Measurements from ENCODE around the gene UGGT1. TPM values are rescaled to one million over a fixed set of nuclear protein-coding genes. Genes with fewer than 3 reads are reported as not detected.

The UGGT1 gene
- total RNA-seq, 1 experiment from 2014 or later, result 55.9 TPM

GRCh38 chr2:128160616-128161275 is 69.7 kb downstream of the UGGT1 start:
- no peaks in the 10 kb centered on the region for H3K27me3 ChIP-seq (ENCODE audit: insufficient read depth, low read length)
- no peak overlapping the region for H4K91ac ChIP-seq (ENCODE audit: insufficient read length, low read depth, low read length)
- H2BK5ac ChIP-seq (ENCODE audit: insufficient read length, low read length), result no peak overlapping the region
- H3K4ac ChIP-seq (ENCODE audit: low read depth, low read length), result no peak overlapping the region
- no peak overlapping the region for H3K27ac Mint-ChIP-seq
- H2BK120ac ChIP-seq (ENCODE audit: low read depth, low read length, poor library complexity, severe bottlenecking), result no peak overlapping the region
- TF ChIP-seq CTCF (conservative IDR thresholded peaks at IDR 0.05), result no peak
- H3K23me2 ChIP-seq (ENCODE audit: insufficient read length, low read depth, low read length, poor library complexity, severe bottlenecking), result no peaks in the 10 kb centered on the region
- no peak overlapping the region for H2BK12ac ChIP-seq (ENCODE audit: insufficient read length, low read depth, low read length)
- DNase-seq, result no peak
- no peak overlapping the region for H3K9ac ChIP-seq (ENCODE audit: extremely low read depth, insufficient read length, low read length)
- no peaks in the 10 kb centered on the region for H3K27me3 Mint-ChIP-seq (ENCODE audit: low read depth)
- H3K4me3 Mint-ChIP-seq, result no peak overlapping the region
- no peak overlapping the region for H2AFZ ChIP-seq (ENCODE audit: low read length)
- H2AK5ac ChIP-seq (ENCODE audit: insufficient read length, low read length), result no peak overlapping the region
- no peak overlapping the region for H3K23ac ChIP-seq (ENCODE audit: insufficient read length, low read depth, low read length)
- H3K56ac ChIP-seq (ENCODE audit: insufficient read length, low read depth, low read length), result no peak overlapping the region
- no peaks in the 10 kb centered on the region for H3K4me1 ChIP-seq (ENCODE audit: insufficient read depth, low read length)
- no peaks in the 10 kb centered on the region for H3K79me1 ChIP-seq (ENCODE audit: insufficient read depth, low read depth, low read length, poor library complexity, severe bottlenecking)
- no peak overlapping the region for H2BK20ac ChIP-seq (ENCODE audit: low read depth, low read length, poor library complexity, severe bottlenecking)
- H3K4me2 ChIP-seq (ENCODE audit: insufficient read depth, insufficient read length, low read length), result no peak overlapping the region
- no peak overlapping the region for H3T11ph ChIP-seq (ENCODE audit: low read length)
- no peaks in the 10 kb centered on the region for H3K4me1 Mint-ChIP-seq
- no peaks in the 10 kb centered on the region for H3K79me2 ChIP-seq (ENCODE audit: insufficient read depth, low read length)
- no peak overlapping the region for H3K14ac ChIP-seq (ENCODE audit: insufficient read depth, low read length)
- WGBS (ENCODE audit: extremely low coverage, insufficient read length, low lambda C conversion rate), result no CpG with 5 or more reads among the region's 9 CpGs
- H3K9me3 ChIP-seq (ENCODE audit: control insufficient read depth, low read depth, low read length), result no peaks in the 10 kb centered on the region
- no peak overlapping the region for H3K18ac ChIP-seq (ENCODE audit: insufficient read length, low read depth, low read length)
- H2BK15ac ChIP-seq (ENCODE audit: low read depth, low read length), result no peak overlapping the region
- peaks cover 16 to 50% (median 31%) of the 10 kb centered on the region in 3 experiments; a peak in 6 of 7 replicates for H3K36me3 Mint-ChIP-seq (ENCODE audit: insufficient read depth in 1 of 3, low read depth in 3 of 3)
- no peak overlapping the region for H4K5ac ChIP-seq (ENCODE audit: insufficient read length, low read depth, low read length)
- no peaks in the 10 kb centered on the region for H3K9me3 Mint-ChIP-seq
- no peaks in the 10 kb centered on the region for H4K20me1 ChIP-seq (ENCODE audit: control insufficient read depth, insufficient read depth, insufficient read length)
- no peak overlapping the region for H3K27ac ChIP-seq (ENCODE audit: insufficient read length, low read depth, low read length)
- H4K8ac ChIP-seq (replicated peaks; ENCODE audit: insufficient read length, low read depth, low read length), result no peak overlapping the region

Measured in H9 (cell line).